ENCODE data around the gene PDLIM5. TPM values are rescaled to one million over a fixed set of nuclear protein-coding genes. Genes with fewer than 3 reads are reported as not detected.

The PDLIM5 gene
- total and polyA plus RNA-seq, 2 of the 8 experiments (the other 6 are each of a cell fraction or from before 2014, with no cell fraction given) = 37.3 to 62.1 TPM

DNA sequence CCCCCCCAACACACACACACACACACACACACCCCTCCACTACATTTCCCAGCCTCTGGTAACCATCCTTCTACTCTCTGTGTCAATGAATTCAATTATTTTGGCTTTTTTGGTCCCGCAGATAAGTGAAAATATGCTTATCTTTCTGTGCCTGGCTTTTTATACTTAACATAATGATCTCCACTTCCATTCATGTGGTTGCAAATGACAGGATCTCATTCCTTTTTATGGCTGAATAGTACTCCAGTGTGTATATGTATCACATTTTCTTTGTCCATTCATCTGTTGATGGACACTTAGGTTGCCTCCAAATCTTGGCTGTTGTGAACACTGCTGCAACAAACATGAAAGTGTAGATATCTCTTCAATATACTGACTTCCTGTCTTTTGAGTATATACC, 59.8 kb downstream of the PDLIM5 start:
- no peak overlapping the region for H3K4ac ChIP-seq (replicated peaks; ENCODE audit: insufficient read length, low read depth, low read length)
- ChIA-PET CTCF (ENCODE audit: partially characterized antibody) (no interaction called here), POLR2A (ENCODE audit: partially characterized antibody) (no interaction called here)
- H3K14ac ChIP-seq (ENCODE audit: insufficient read length) = no peak overlapping the region
- no peak overlapping the region for H2AFZ ChIP-seq (ENCODE audit: low read length)
- no peaks in the 10 kb centered on the region for H3K79me1 ChIP-seq (ENCODE audit: low read depth, low read length)
- no peak overlapping the region for H3K56ac ChIP-seq (replicated peaks; ENCODE audit: insufficient read length, low read depth, low read length)
- no peak overlapping the region for H2BK20ac ChIP-seq (ENCODE audit: low read length)
- no peak overlapping the region for H3K4me3 ChIP-seq (ENCODE audit: extremely low read depth in 1 of 4, insufficient read depth in 2 of 4, low read depth in 3 of 4, low read length in 4 of 4)
- H2BK5ac ChIP-seq (ENCODE audit: low read depth, low read length) = no peak overlapping the region
- no peak overlapping the region for H2BK120ac ChIP-seq (replicated peaks; ENCODE audit: low read depth, low read length)
- no peak overlapping the region for H4K91ac ChIP-seq (replicated peaks; ENCODE audit: insufficient read length, low read length)
- H3K79me2 ChIP-seq (ENCODE audit: control insufficient read depth in 1 of 2, insufficient read depth in 2 of 2, low read length in 2 of 2) = peaks cover 0 to 5% of the 10 kb centered on the region in 2 experiments; a peak in 2 of 4 replicates
- H2BK15ac ChIP-seq (ENCODE audit: low read length) = no peak overlapping the region
- no peak overlapping the region for H2BK12ac ChIP-seq (ENCODE audit: low read depth, low read length)
- WGBS, 2 experiments (ENCODE audit: extremely low coverage in 1 of 2, insufficient coverage in 1 of 2, insufficient read length in 1 of 2, insufficient replicate concordance in 2 of 2, low coverage in 1 of 2, low lambda C conversion rate in 2 of 2, missing lambda C conversion rate in 1 of 2) = 95% methylated on average over 1 of the region's 1 CpG; no CpG with 5 or more reads in 1 of the 2 experiments
- no peak overlapping the region for H3K18ac ChIP-seq (ENCODE audit: extremely low read depth, low read length)
- no peak overlapping the region for H4K5ac ChIP-seq (ENCODE audit: insufficient read length, low read depth, low read length)
- no peaks in the 10 kb centered on the region for H3K9me3 ChIP-seq (ENCODE audit: insufficient read depth in 2 of 2, low read depth in 1 of 2, low read length in 1 of 2)
- no peak overlapping the region for H4K8ac ChIP-seq (ENCODE audit: extremely low read depth, insufficient read depth, low read length)
- H3K27ac ChIP-seq (ENCODE audit: low read depth, low read length) = no peak overlapping the region
- no peak for DNase-seq (ENCODE audit: low read depth in 1 of 2, low spot score in 2 of 2)
- no peaks in the 10 kb centered on the region for H3K27me3 ChIP-seq (replicated peaks in 1 of 4; ENCODE audit: control insufficient read depth in 3 of 4, extremely low read depth in 1 of 4, insufficient read depth in 3 of 4, low read length in 3 of 4)
- no peak overlapping the region for H3K23ac ChIP-seq (ENCODE audit: insufficient read length)
- H3K4me2 ChIP-seq (ENCODE audit: insufficient read depth in 1 of 2, low read depth in 2 of 2, low read length in 2 of 2) = no peak overlapping the region
- H4K20me1 ChIP-seq (replicated peaks in 1 of 2; ENCODE audit: control insufficient read depth in 1 of 2, insufficient read depth in 2 of 2, low read length in 2 of 2) = no peaks in the 10 kb centered on the region
- TF ChIP-seq GTF2F1 (IDR thresholded peaks at IDR 0.05; ENCODE audit: borderline replicate concordance, low read depth, low read length) (no peak), TEAD4 (IDR thresholded peaks at IDR 0.05; ENCODE audit: low read depth, low read length) (no peak), BRCA1 (IDR thresholded peaks at IDR 0.05; ENCODE audit: low read depth, low read length) (no peak), CHD1 (IDR thresholded peaks at IDR 0.05; ENCODE audit: low read depth, low read length) (no peak), FOSL1 (IDR thresholded peaks at IDR 0.05; ENCODE audit: insufficient read depth, low read depth, low read length) (no peak)
- H3K9ac ChIP-seq (replicated peaks in 1 of 4; ENCODE audit: extremely low read depth in 1 of 4, low read depth in 3 of 4, low read length in 3 of 4) = no peak overlapping the region
- no peak for FAIRE-seq
- no peaks in the 10 kb centered on the region for H3K36me3 ChIP-seq (ENCODE audit: control insufficient read depth in 2 of 4, insufficient read depth in 4 of 4, low read length in 3 of 4)
- H3K4me1 ChIP-seq (replicated peaks in 1 of 4; ENCODE audit: control insufficient read depth in 3 of 4, insufficient read depth in 4 of 4, low read length in 3 of 4) = no peaks in the 10 kb centered on the region
- H3K23me2 ChIP-seq (ENCODE audit: low read depth, low read length) = no peaks in the 10 kb centered on the region
- no peak overlapping the region for H2AK5ac ChIP-seq (ENCODE audit: low read depth, low read length)

Measured in H1 (cell line).